Esophagus squamous epithelium (tissue), 5 donors: Measurements from ENCODE around the gene PEX7. TPM values are rescaled to one million over a fixed set of nuclear protein-coding genes. Genes with fewer than 3 reads are reported as not detected.
"Not testable (repeated sequence)": the region's sequence is repeated elsewhere in the genome, so short reads cannot be mapped to it uniquely, and the experiment has no call there.

ENCODE experiments used
- DNase-seq: peaks from one replicate; lab custom pipeline; 2025; lab: John Stamatoyannopoulos, UW
- H3K27ac ChIP-seq, 4 donors: fragments of 200-600 bp; sonication (generic); one replicate each; pipeline ENCODE4 v1.5.1; 2016 to 2019; ENCODE audit warnings: mild to moderate bottlenecking in 1 of 4
- H3K27me3 ChIP-seq, 4 donors: fragments of 200-600 bp; sonication (generic); 1 replicate in 3 of 4; 2 replicates in 1 of 4; pipeline versions ENCODE4 v1.5.1 to v1.6.0; 2017 to 2021; ENCODE audit warnings: antibody characterized with exemption in 1 of 4
- H3K36me3 ChIP-seq, 3 donors: fragments of 200-600 bp; sonication (generic); one replicate each; pipeline ENCODE4 v1.5.1; 2016 to 2019
- H3K4me1 ChIP-seq, 3 donors: fragments of 200-600 bp; sonication (generic); one replicate each; pipeline ENCODE4 v1.5.1; 2017 to 2019
- H3K4me3 ChIP-seq, 4 donors: fragments of 200-600 bp; sonication (generic); 1 replicate in 3 of 4; 2 replicates in 1 of 4; pipeline ENCODE4 v1.5.1; 2016 to 2019; ENCODE audit warnings: mild to moderate bottlenecking in 2 of 4, moderate library complexity in 1 of 4
- H3K9me3 ChIP-seq, 3 donors: fragments of 200-600 bp; sonication (generic); one replicate each; pipeline ENCODE4 v1.5.1; 2016 to 2019
- POLR2A ChIP-seq, 4 donors: fragments of 450-650 bp; IDR thresholded peaks; one replicate each; pipeline ENCODE4 v1.6.1; 2017; ENCODE audit warnings: antibody characterized with exemption in 4 of 4, mild to moderate bottlenecking in 4 of 4, moderate library complexity in 3 of 4
- WGBS, 2 donors: methylation state at CpG; one replicate each; pipeline ENCODE4 v1.1.5; 2018; 5-methylcytosine and 5-hydroxymethylcytosine counted together
- intact Hi-C: fragments of 100-400 bp; cut with DNase I; formaldehyde crosslinking; loops from one replicate; pipeline ENCODE4 v1.15.0; 2022
- total RNA-seq, 4 donors: library from RNA; depleted of rRNA; stranded (reverse); fragments of >200 nt; gene quantifications; one replicate each; pipeline ENCODE4 v1.1.0, GENCODE V29; 2016
- TF ChIP-seq, protein P1 (sequence below), 6 experiments: fragments of 450-650 bp in 4 of 6; fragments of 200-600 bp in 2 of 6; sonication (generic) in 2 of 6; IDR thresholded peaks; one replicate each; pipeline ENCODE4 v1.5.1; 2016 to 2019; ENCODE audit warnings: antibody characterized with exemption in 6 of 6, mild to moderate bottlenecking in 4 of 6, moderate library complexity in 4 of 6
- donor health status: DM: yes; HTN: yes; CAD: no.

The PEX7 gene
- total RNA-seq, 4 donors from 2014 or later, result 5.4 to 14.2 (median 11.8) TPM

- TF ChIP-seq POLR2A (IDR thresholded peaks at IDR 0.05), result no peak
- DNase-seq, result no peak
- Histone ChIP-seq H3K27me3 (no peaks in the 10 kb centered on the region), H3K9me3 (no peaks in the 10 kb centered on the region), H3K4me3 (no peak overlapping the region), H3K27ac (no peak overlapping the region), H3K36me3 (peaks cover 0 to 11% (median 0%) of the 10 kb centered on the region in 3 donors), H3K4me1 (peaks cover 0 to 3% (median 0%) of the 10 kb centered on the region in 3 donors)
- WGBS, 2 donors, result 89 to 90% methylated on average over 4 of the region's 4 CpGs
- intact Hi-C loops, result no loop called here
Measured at GRCh38 chr6:136840276-136841001, 18.0 kb downstream of the PEX7 start.

GRCh38 chr6:136843210-136843609 lies 20.8 kb downstream of the PEX7 start:
- H3K9me3 ChIP-seq, result no peaks in the 10 kb centered on the region
- H3K4me1 ChIP-seq, result peaks cover 0 to 3% (median 0%) of the 10 kb centered on the region in 3 donors
- DNase-seq, result no peak
- peaks cover 0 to 11% (median 0%) of the 10 kb centered on the region in 3 donors for H3K36me3 ChIP-seq
- no peak overlapping the region for H3K27ac ChIP-seq
- TF ChIP-seq, protein P1, sequence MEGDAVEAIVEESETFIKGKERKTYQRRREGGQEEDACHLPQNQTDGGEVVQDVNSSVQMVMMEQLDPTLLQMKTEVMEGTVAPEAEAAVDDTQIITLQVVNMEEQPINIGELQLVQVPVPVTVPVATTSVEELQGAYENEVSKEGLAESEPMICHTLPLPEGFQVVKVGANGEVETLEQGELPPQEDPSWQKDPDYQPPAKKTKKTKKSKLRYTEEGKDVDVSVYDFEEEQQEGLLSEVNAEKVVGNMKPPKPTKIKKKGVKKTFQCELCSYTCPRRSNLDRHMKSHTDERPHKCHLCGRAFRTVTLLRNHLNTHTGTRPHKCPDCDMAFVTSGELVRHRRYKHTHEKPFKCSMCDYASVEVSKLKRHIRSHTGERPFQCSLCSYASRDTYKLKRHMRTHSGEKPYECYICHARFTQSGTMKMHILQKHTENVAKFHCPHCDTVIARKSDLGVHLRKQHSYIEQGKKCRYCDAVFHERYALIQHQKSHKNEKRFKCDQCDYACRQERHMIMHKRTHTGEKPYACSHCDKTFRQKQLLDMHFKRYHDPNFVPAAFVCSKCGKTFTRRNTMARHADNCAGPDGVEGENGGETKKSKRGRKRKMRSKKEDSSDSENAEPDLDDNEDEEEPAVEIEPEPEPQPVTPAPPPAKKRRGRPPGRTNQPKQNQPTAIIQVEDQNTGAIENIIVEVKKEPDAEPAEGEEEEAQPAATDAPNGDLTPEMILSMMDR (IDR thresholded peaks at IDR 0.05), result no peak
- 65 to 76% methylated on average over 3 of the region's 3 CpGs for WGBS, 2 donors
- no peaks in the 10 kb centered on the region for H3K27me3 ChIP-seq
- no peak overlapping the region for H3K4me3 ChIP-seq
- intact Hi-C loops, result no loop called here

- 57 to 59% methylated on average over 3 of the region's 3 CpGs for WGBS, 2 donors
- Histone ChIP-seq H3K4me1 (peaks cover 0 to 3% (median 0%) of the 10 kb centered on the region in 3 donors), H3K36me3 (peaks cover 0 to 11% (median 0%) of the 10 kb centered on the region in 3 donors), H3K27me3 (no peaks in the 10 kb centered on the region), H3K27ac (no peak overlapping the region), H3K4me3 (no peak overlapping the region), H3K9me3 (no peaks in the 10 kb centered on the region)
- TF ChIP-seq POLR2A (IDR thresholded peaks at IDR 0.05), result no peak
- TF ChIP-seq, protein P1 (IDR thresholded peaks at IDR 0.05), result peak; percentile 49 to 78 (median 60)
- intact Hi-C loops, result no loop called here
- no peak for DNase-seq
Measured at GRCh38 chr6:136846046-136846445, 23.7 kb downstream of the PEX7 start.

- intact Hi-C loops, H3K27ac ChIP-seq, DNase-seq, H3K9me3 ChIP-seq, H3K4me1 ChIP-seq, H3K27me3 ChIP-seq, H3K4me3 ChIP-seq: not testable (repeated sequence)
- WGBS, 2 donors, result 84 to 85% methylated on average over 4 of the region's 4 CpGs
- peaks cover 0 to 11% (median 0%) of the 10 kb centered on the region in 3 donors for H3K36me3 ChIP-seq
Measured at GRCh38 chr6:136846477-136846876, 24.1 kb downstream of the PEX7 start.

GRCh38 chr6:136849979-136850563 lies 27.7 kb downstream of the PEX7 start:
- H3K4me1 ChIP-seq, H3K4me3 ChIP-seq, H3K27ac ChIP-seq, DNase-seq, intact Hi-C loops, H3K27me3 ChIP-seq, H3K36me3 ChIP-seq, H3K9me3 ChIP-seq: not testable (repeated sequence)
- WGBS, 2 donors, result 93 to 97% methylated on average over 4 of the region's 4 CpGs

- H3K36me3 ChIP-seq, result peaks cover 0 to 9% (median 7%) of the 10 kb centered on the region in 3 donors
- no peaks in the 10 kb centered on the region for H3K27me3 ChIP-seq
- 82 to 93% methylated on average over 5 of the region's 5 CpGs for WGBS, 2 donors
- TF ChIP-seq, protein P1 (IDR thresholded peaks at IDR 0.05), result no peak
- TF ChIP-seq POLR2A (IDR thresholded peaks at IDR 0.05), result no peak
- H3K4me1 ChIP-seq, result no peaks in the 10 kb centered on the region
- no peak overlapping the region for H3K27ac ChIP-seq
- no peaks in the 10 kb centered on the region for H3K9me3 ChIP-seq
- no peak overlapping the region for H3K4me3 ChIP-seq
- no peak for DNase-seq
- intact Hi-C loops, result no loop called here
Measured at GRCh38 chr6:136859430-136859829, 37.0 kb downstream of the PEX7 start.
